ENCODE results near the gene MUC20. TPM values are rescaled to one million over a fixed set of nuclear protein-coding genes. Genes with fewer than 3 reads are reported as not detected.

MUC20 gene
- polyA plus RNA-seq, 1 donor from 2014 or later = 3.0 TPM

GRCh38 chr3:195738274-195739044, 17.7 kb downstream of the MUC20 start:
- no peak overlapping the region for H2AFZ ChIP-seq (ENCODE audit: low read depth, low read length)
- H3F3A ChIP-seq (ENCODE audit: insufficient read depth, low read length, poor library complexity, severe bottlenecking) = no peaks in the 10 kb centered on the region
- no peak overlapping the region for H3K4me2 ChIP-seq (ENCODE audit: low read length)
- H3K27ac ChIP-seq (ENCODE audit: low read length) = no peak overlapping the region
- no peak for TF ChIP-seq REST (IDR thresholded peaks at IDR 0.05; ENCODE audit: borderline replicate concordance)
- no peak for TF ChIP-seq SMC3 (conservative IDR thresholded peaks at IDR 0.05; ENCODE audit: poor library complexity)
- no peak for TF ChIP-seq MXI1 (conservative IDR thresholded peaks at IDR 0.05; ENCODE audit: poor library complexity, severe bottlenecking)
- TF ChIP-seq RAD21 (conservative IDR thresholded peaks at IDR 0.05) = no peak
- TF ChIP-seq EZH2 (IDR thresholded peaks at IDR 0.05; ENCODE audit: borderline replicate concordance, insufficient read depth, low read length, poor library complexity, severe bottlenecking) = no peak
- TF ChIP-seq TAF1 (IDR thresholded peaks at IDR 0.05; ENCODE audit: low read depth) = no peak
- no peak for TF ChIP-seq EP300 (conservative IDR thresholded peaks at IDR 0.05; ENCODE audit: poor library complexity, severe bottlenecking)
- TF ChIP-seq CTCF (IDR thresholded peaks at IDR 0.05; ENCODE audit: poor library complexity, severe bottlenecking) = no peak
- TF ChIP-seq POLR2AphosphoS5 (IDR thresholded peaks at IDR 0.05) = no peak
- no peak overlapping the region for H3K9ac ChIP-seq (ENCODE audit: low read length)
- H3K27me3 ChIP-seq (ENCODE audit: insufficient read depth, low read depth, low read length) = no peaks in the 10 kb centered on the region
- H3K9me2 ChIP-seq (ENCODE audit: insufficient read depth, low read length) = no peaks in the 10 kb centered on the region
- H3K36me3 ChIP-seq (ENCODE audit: insufficient read depth, low read length) = no peaks in the 10 kb centered on the region
- no peaks in the 10 kb centered on the region for H3K79me2 ChIP-seq (replicated peaks; ENCODE audit: insufficient read depth, low read length)
- no peaks in the 10 kb centered on the region for H4K20me1 ChIP-seq (ENCODE audit: insufficient read depth)
- H3K9me3 ChIP-seq (ENCODE audit: low read length) = no peaks in the 10 kb centered on the region
- H3K4me3 ChIP-seq (ENCODE audit: low read length) = no peak overlapping the region

- Histone ChIP-seq H3K9me3 (ENCODE audit: low read length) (no peaks in the 10 kb centered on the region), H3K36me3 (ENCODE audit: insufficient read depth, low read length) (no peaks in the 10 kb centered on the region), H2AFZ (ENCODE audit: low read depth, low read length) (no peak overlapping the region), H3K4me2 (ENCODE audit: low read length) (no peak overlapping the region), H4K20me1 (ENCODE audit: insufficient read depth) (no peaks in the 10 kb centered on the region), H3K9me2 (ENCODE audit: insufficient read depth, low read length) (no peaks in the 10 kb centered on the region), H3K79me2 (replicated peaks; ENCODE audit: insufficient read depth, low read length) (no peaks in the 10 kb centered on the region), H3K27me3 (ENCODE audit: insufficient read depth, low read depth, low read length) (no peaks in the 10 kb centered on the region), H3K9ac (ENCODE audit: low read length) (no peak overlapping the region), H3K4me3 (ENCODE audit: low read length) (no peak overlapping the region), H3K27ac (ENCODE audit: low read length) (no peak overlapping the region), H3F3A (ENCODE audit: insufficient read depth, low read length, poor library complexity, severe bottlenecking) (no peaks in the 10 kb centered on the region)
- TF ChIP-seq RAD21 (conservative IDR thresholded peaks at IDR 0.05) (no peak), EP300 (conservative IDR thresholded peaks at IDR 0.05; ENCODE audit: poor library complexity, severe bottlenecking) (no peak), SMC3 (conservative IDR thresholded peaks at IDR 0.05; ENCODE audit: poor library complexity) (no peak), POLR2AphosphoS5 (IDR thresholded peaks at IDR 0.05) (no peak), EZH2 (IDR thresholded peaks at IDR 0.05; ENCODE audit: borderline replicate concordance, insufficient read depth, low read length, poor library complexity, severe bottlenecking) (no peak), REST (IDR thresholded peaks at IDR 0.05; ENCODE audit: borderline replicate concordance) (no peak), MXI1 (conservative IDR thresholded peaks at IDR 0.05; ENCODE audit: poor library complexity, severe bottlenecking) (no peak), CTCF (IDR thresholded peaks at IDR 0.05; ENCODE audit: poor library complexity, severe bottlenecking) (no peak), TAF1 (IDR thresholded peaks at IDR 0.05; ENCODE audit: low read depth) (no peak)
Observed at GRCh38 chr3:195739561-195740111, 18.9 kb downstream of the MUC20 start.
